ENCODE results near the gene KCTD18.

The KCTD18 gene

DNA sequence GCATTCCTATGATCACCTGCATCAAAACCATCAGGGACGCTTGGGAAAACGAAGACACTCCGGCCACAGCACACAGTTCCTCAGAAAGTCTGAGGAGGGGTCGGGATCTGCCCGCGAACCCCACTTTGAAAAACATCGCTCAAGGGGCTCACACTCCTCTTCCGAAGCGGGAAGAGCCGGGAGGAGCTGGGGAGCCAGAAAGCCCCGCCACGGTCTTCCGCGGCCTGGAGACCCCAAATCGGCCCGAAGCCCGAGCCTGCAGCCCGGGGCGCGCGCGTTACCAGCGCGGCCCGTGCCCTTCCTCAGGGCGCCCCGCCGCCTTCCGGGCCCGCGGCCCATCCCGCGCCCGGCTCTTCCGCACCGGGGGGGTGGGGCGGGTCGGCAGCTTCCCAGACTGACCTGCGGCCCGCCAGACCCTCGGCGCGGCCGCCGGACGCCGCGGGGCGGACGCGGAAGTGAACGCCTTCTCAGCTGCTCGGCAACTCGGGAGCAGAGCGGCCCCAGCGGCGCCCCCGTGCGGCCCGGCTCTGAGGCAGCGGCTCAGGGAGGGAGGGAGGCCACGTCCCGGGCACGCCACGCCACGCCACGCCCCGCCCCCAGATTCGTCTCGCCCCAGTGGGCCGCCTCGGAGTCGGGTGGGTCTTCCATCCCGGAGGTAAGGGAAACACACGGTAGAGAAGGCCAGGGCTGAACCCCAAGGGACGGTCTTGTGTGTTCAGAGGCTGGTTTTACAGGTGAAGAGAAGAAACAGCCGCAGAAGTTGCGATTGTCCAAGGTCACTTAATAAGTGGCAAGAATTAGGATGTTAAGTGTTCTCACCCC is at the start of gene KCTD18:
TSS of gene KCTD18 (minus strand) at position 457 of the 822 bp plus-strand sequence. CDS start 3,052 bp downstream, outside the sequence.
- peaks cover 0 to 13% (median 7%) of the 10 kb centered on the region in 4 donors for H3K4me1 ChIP-seq
- H3K27me3 ChIP-seq = no peaks in the 10 kb centered on the region
- TF ChIP-seq, protein P1, sequence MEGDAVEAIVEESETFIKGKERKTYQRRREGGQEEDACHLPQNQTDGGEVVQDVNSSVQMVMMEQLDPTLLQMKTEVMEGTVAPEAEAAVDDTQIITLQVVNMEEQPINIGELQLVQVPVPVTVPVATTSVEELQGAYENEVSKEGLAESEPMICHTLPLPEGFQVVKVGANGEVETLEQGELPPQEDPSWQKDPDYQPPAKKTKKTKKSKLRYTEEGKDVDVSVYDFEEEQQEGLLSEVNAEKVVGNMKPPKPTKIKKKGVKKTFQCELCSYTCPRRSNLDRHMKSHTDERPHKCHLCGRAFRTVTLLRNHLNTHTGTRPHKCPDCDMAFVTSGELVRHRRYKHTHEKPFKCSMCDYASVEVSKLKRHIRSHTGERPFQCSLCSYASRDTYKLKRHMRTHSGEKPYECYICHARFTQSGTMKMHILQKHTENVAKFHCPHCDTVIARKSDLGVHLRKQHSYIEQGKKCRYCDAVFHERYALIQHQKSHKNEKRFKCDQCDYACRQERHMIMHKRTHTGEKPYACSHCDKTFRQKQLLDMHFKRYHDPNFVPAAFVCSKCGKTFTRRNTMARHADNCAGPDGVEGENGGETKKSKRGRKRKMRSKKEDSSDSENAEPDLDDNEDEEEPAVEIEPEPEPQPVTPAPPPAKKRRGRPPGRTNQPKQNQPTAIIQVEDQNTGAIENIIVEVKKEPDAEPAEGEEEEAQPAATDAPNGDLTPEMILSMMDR (IDR thresholded peaks at IDR 0.05) = peak; percentile 75 to 80
- H3K9me3 ChIP-seq = no peaks in the 10 kb centered on the region
- DNase-seq = peak; percentile 86 to 96
- intact Hi-C loops (cut with DNase I; ENCODE audit: low total_unique reads) = no loop called here
- H3K36me3 ChIP-seq = peaks cover 0 to 3% (median 0%) of the 10 kb centered on the region in 3 donors
- peak within 1 kb of the TSS; percentile 81 to 99 for H3K4me3 ChIP-seq
- H3K27ac ChIP-seq = peak within 1 kb of the TSS; percentile 89 to 93

DNA sequence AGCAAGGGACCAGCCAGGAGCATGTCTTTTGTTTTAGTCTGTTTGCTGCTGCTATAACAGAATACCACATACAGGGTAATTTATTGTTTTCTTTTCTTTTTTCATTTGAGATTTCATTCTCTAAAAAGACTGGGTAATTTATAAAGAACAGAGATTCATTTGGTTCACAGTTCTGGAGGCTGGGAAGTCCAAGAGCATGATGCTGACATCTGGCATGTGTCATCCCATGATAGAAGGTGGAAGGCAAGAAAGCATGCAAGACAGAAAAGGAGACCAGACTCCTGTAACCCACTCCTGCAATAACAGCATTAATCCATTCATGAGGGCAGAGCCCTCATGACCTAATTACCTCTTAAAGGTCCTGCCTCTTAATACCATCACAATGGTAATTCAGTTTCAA is 30.9 kb upstream of the KCTD18 start:
- no peaks in the 10 kb centered on the region for H3K36me3 ChIP-seq
- TF ChIP-seq, protein P1 (IDR thresholded peaks at IDR 0.05) = no peak
- intact Hi-C loops (cut with DNase I; ENCODE audit: low total_unique reads) = no loop called here
- DNase-seq = no peak
- no peak overlapping the region for H3K4me3 ChIP-seq
- no peak overlapping the region for H3K27ac ChIP-seq
- H3K27me3 ChIP-seq = no peaks in the 10 kb centered on the region
- H3K4me1 ChIP-seq = no peaks in the 10 kb centered on the region
- H3K9me3 ChIP-seq = no peaks in the 10 kb centered on the region

DNA sequence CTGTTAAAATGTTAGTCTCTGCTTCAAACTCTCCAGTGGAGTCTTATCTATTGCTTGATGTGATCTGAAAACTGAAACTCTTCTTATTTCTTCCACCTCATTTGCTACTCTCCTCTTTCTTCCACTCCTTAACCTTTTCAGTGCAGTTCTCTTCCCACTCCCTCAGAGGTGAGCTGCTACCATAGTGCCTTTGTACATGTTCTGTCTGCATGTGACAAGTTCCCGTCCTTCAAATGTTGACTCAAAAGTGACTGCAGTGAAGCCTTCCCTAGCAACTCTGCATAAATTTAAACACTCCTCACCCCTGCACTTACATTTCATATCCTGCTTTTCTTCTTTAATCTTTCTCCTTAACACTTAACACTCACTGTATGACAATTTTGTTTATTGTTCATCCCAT is 28.3 kb upstream of the KCTD18 start:
- DNase-seq = no peak
- no peaks in the 10 kb centered on the region for H3K36me3 ChIP-seq
- TF ChIP-seq, protein P1 (IDR thresholded peaks at IDR 0.05) = no peak

DNA sequence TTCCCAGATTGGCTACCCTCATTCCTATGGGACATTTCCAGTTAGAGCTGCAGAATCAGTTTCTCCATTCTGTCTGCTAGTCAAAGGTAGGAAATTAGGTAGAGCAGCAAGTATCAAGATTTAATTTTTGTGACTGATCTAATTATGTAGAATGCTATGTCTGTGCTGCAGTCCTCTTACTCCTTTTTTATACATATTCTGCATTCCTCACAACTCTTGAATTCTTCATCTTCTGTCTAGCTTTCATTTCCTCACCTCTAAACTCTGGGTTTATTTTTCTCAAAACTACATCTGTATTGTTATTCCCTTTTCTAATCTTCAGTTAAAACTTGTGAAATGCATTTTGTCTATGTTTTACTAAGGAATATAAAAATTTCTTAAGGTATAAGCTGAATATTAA is 24.7 kb upstream of the KCTD18 start:
- no peaks in the 10 kb centered on the region for H3K36me3 ChIP-seq
- H3K4me1 ChIP-seq = no peaks in the 10 kb centered on the region
- intact Hi-C loops (cut with DNase I; ENCODE audit: low total_unique reads) = no loop called here
- H3K27me3 ChIP-seq = no peaks in the 10 kb centered on the region
- H3K27ac ChIP-seq = no peak overlapping the region
- DNase-seq = no peak
- TF ChIP-seq, protein P1 (IDR thresholded peaks at IDR 0.05) = no peak
- no peak overlapping the region for H3K4me3 ChIP-seq
- no peaks in the 10 kb centered on the region for H3K9me3 ChIP-seq

More for the DNA sequence above, 28.3 kb upstream of the KCTD18 start:
- H3K4me1 ChIP-seq = no peaks in the 10 kb centered on the region
- intact Hi-C loops (cut with DNase I; ENCODE audit: low total_unique reads) = no loop called here
- no peaks in the 10 kb centered on the region for H3K27me3 ChIP-seq
- no peak overlapping the region for H3K4me3 ChIP-seq
- no peaks in the 10 kb centered on the region for H3K9me3 ChIP-seq
- H3K27ac ChIP-seq = no peak overlapping the region

DNA sequence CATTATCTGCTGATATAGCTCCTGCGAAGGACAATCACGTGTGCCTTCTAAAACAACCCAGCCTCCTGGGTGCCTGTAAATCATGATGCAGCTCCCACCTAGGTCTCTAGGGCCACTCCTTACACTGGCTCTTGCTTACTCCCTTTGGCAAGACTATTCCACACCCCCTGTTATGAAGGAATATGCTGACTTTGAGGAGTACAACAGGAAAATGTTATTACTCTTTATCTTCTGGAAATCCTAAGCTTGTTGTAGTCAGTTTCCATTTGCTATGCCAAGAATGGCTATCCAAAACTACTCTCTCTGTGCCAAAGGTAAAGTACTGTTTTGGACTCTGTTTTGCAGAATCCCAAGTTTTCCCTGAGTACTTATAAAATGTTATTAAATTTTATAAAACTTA is 23.9 kb upstream of the KCTD18 start:
- H3K27ac ChIP-seq = no peak overlapping the region
- H3K36me3 ChIP-seq = no peaks in the 10 kb centered on the region
- DNase-seq = no peak
- no peaks in the 10 kb centered on the region for H3K9me3 ChIP-seq
- no peaks in the 10 kb centered on the region for H3K4me1 ChIP-seq
- intact Hi-C loops (cut with DNase I; ENCODE audit: low total_unique reads) = no loop called here
- TF ChIP-seq, protein P1 (IDR thresholded peaks at IDR 0.05) = no peak
- no peak overlapping the region for H3K4me3 ChIP-seq
- H3K27me3 ChIP-seq = no peaks in the 10 kb centered on the region
